H1 (cell line): ENCODE data around the gene FXN. TPM values are rescaled to one million over a fixed set of nuclear protein-coding genes. Genes with fewer than 3 reads are reported as not detected.

Source experiments
- CTCF ChIP-seq, 3 experiments: IDR thresholded peaks; 1 replicate in 2 of 3; 2 replicates in 1 of 3; pipeline versions ENCODE4 v1.5.1 to v1.6.1; 2011; ENCODE audit warnings: low read length in 3 of 3, mild to moderate bottlenecking in 3 of 3, inconsistent platforms in 2 of 3, low read depth in 1 of 3, moderate library complexity in 1 of 3; ENCODE audit not compliant: insufficient read depth in 1 of 3; ENCODE audit errors: control extremely low read depth in 1 of 3
- EP300 ChIP-seq, 2 experiments: IDR thresholded peaks; 1 replicate in 1 of 2; 2 replicates in 1 of 2; pipeline ENCODE4 v1.6.1; 2011 to 2012; ENCODE audit warnings: low read depth in 2 of 2, low read length in 2 of 2, mild to moderate bottlenecking in 2 of 2, borderline replicate concordance in 1 of 2, inconsistent platforms in 1 of 2, moderate library complexity in 1 of 2
- FOSL1 ChIP-seq: IDR thresholded peaks from 2 replicates; pipeline ENCODE4 v1.6.1; 2011; ENCODE audit warnings: mild to moderate bottlenecking, low read depth, low read length, moderate library complexity; ENCODE audit not compliant: insufficient read depth
- polyA plus RNA-seq, 7 experiments: library from polyadenylated mRNA; depleted of rRNA in 3 of 7; stranded (reverse) in 5 of 7; unstranded in 2 of 7; fragments of >200 nt in 5 of 7; fragments of 200-250 nt in 2 of 7; gene quantifications; 1 replicate in 5 of 7; 2 replicates in 1 of 7; 4 replicates in 1 of 7; pipeline versions ENCODE4 v1.2.1 to v1.2.3, GENCODE V29; 2011 to 2013; ENCODE audit warnings: missing spikeins in 2 of 7, mixed read lengths in 2 of 7
- total RNA-seq: library from RNA; stranded (reverse); fragmentation: NEBNext Ultra II Directional; extraction: Animal tissue kit (Norgen Biotek cat#: 25700); gene quantifications from 2 replicates; pipeline ENCODE4 v1.2.1, GENCODE V29; 2021

FXN gene
- total and polyA plus RNA-seq, 2 of the 8 experiments (the other 6 are each of a cell fraction or from before 2014, with no cell fraction given) = 34.2 to 37.5 TPM

DNA sequence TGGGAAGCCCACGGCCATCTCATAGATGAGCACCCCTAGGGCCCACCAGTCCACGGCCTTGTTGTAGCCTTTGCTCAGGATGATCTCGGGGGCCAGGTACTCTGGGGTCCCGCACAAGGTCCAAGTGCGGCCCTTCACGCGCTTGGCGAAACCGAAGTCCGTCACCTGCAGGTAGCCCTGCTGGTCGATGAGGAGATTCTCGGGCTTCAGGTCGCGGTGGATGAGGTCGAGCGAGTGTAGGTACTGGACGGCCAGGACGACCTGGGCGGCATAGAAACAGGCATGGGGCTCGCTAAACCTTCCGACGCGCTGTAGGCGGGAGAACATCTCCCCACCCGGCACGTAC, 22.2 kb upstream of the FXN start (continued):
- no peak for TF ChIP-seq EP300 (IDR thresholded peaks at IDR 0.05; ENCODE audit: borderline replicate concordance in 1 of 2, low read depth in 2 of 2, low read length in 2 of 2)
- no peak for TF ChIP-seq FOSL1
- no peak for TF ChIP-seq CTCF (IDR thresholded peaks at IDR 0.05; ENCODE audit: control extremely low read depth in 1 of 3, insufficient read depth in 1 of 3, low read depth in 1 of 3, low read length in 3 of 3)
